IMR-90 (cell line): ENCODE data around the gene GYG2. TPM values are rescaled to one million over a fixed set of nuclear protein-coding genes. Genes with fewer than 3 reads are reported as not detected.

Experiments used
- ATAC-seq: fragments of 200-7000 bp; cut with Tn5 transposase; 2 replicates; pipeline ENCODE4 v1.9.1; 2020; ENCODE audit warnings: low read depth, mild to moderate bottlenecking, moderate library complexity
- BruUV-seq: library from RNA; stranded (reverse); fragments of 400-500 nt; replicated peaks from 2 replicates; lab custom pipeline; 2021; lab: Mats Ljungman, UMichigan
- CTCF ChIA-PET: fragments of 300-600 bp; formaldehyde crosslinking; extraction: SDS; loops from one replicate; lab custom pipeline; 2021; ENCODE audit warnings: antibody characterized with exemption; lab: Yijun Ruan, JAX
- POLR2A ChIA-PET: fragments of 300-600 bp; sonication (Branson Sonifier 250); formaldehyde crosslinking; loops from one replicate; lab custom pipeline; 2022; ENCODE audit warnings: antibody characterized with exemption; ENCODE audit not compliant: unreplicated experiment; lab: Charles Lee
- DNase-seq: peaks from one replicate; pipeline ENCODE4 v3.0.0; 2013
- H2AFZ ChIP-seq: replicated peaks from 2 replicates; pipeline ENCODE3; 2013; ENCODE audit warnings: low read length, mild to moderate bottlenecking; ENCODE audit not compliant: poor library complexity
- H2AK5ac ChIP-seq: 2 replicates; pipeline ENCODE4 v1.6.1; 2013; ENCODE audit warnings: low read depth, low read length, inconsistent platforms
- H2AK9ac ChIP-seq: replicated peaks from 2 replicates; pipeline ENCODE3; 2013; ENCODE audit warnings: mild to moderate bottlenecking, low read depth, low read length, moderate library complexity; ENCODE audit not compliant: poor library complexity
- H2BK120ac ChIP-seq: 2 replicates; pipeline ENCODE4 v1.6.1; 2013; ENCODE audit warnings: low read depth, low read length, inconsistent platforms
- H2BK15ac ChIP-seq: 3 replicates; pipeline ENCODE4 v1.6.1; 2013; ENCODE audit warnings: low read depth, low read length, inconsistent platforms
- H2BK20ac ChIP-seq: 2 replicates; pipeline ENCODE4 v1.6.1; 2013; ENCODE audit warnings: low read depth, mild to moderate bottlenecking, inconsistent platforms, low read length, moderate library complexity
- H2BK5ac ChIP-seq: 2 replicates; pipeline ENCODE4 v1.6.1; 2013; ENCODE audit warnings: mild to moderate bottlenecking, low read depth, low read length, inconsistent platforms; ENCODE audit not compliant: poor library complexity, severe bottlenecking
- H3K14ac ChIP-seq: replicated peaks from 2 replicates; pipeline ENCODE4 v1.6.1; 2013; ENCODE audit warnings: low read depth, low read length, inconsistent platforms
- H3K18ac ChIP-seq: 2 replicates; pipeline ENCODE4 v1.6.1; 2013; ENCODE audit warnings: low read depth, low read length, control low read depth
- H3K23ac ChIP-seq: 2 replicates; pipeline ENCODE4 v1.6.1; 2013; ENCODE audit warnings: low read depth, low read length, inconsistent platforms
- H3K27ac ChIP-seq: 2 replicates; pipeline ENCODE4 v1.5.1; 2013; ENCODE audit warnings: mild to moderate bottlenecking, control low read depth, low read length; ENCODE audit not compliant: insufficient read depth
- H3K27me3 ChIP-seq: 2 replicates; pipeline ENCODE4 v1.6.1; 2013; ENCODE audit warnings: low read length; ENCODE audit not compliant: control insufficient read depth, insufficient read depth
- H3K36me3 ChIP-seq: 2 replicates; pipeline ENCODE4 v1.6.1; 2013; ENCODE audit warnings: low read length, mixed read lengths; ENCODE audit not compliant: control insufficient read depth, insufficient read depth
- H3K4ac ChIP-seq: 2 replicates; pipeline ENCODE4 v1.6.1; 2013; ENCODE audit warnings: low read depth, low read length, inconsistent platforms
- H3K4me1 ChIP-seq: 2 replicates; pipeline ENCODE4 v1.6.1; 2013; ENCODE audit warnings: low read length, mixed read lengths; ENCODE audit not compliant: control insufficient read depth, insufficient read depth
- H3K4me2 ChIP-seq: 2 replicates; pipeline ENCODE4 v1.6.1; 2013; ENCODE audit warnings: low read depth, mild to moderate bottlenecking, control low read depth, low read length, moderate library complexity
- H3K4me3 ChIP-seq: 2 replicates; pipeline ENCODE4 v1.5.1; 2013; ENCODE audit warnings: low read depth, mild to moderate bottlenecking, control low read depth, low read length, moderate library complexity; ENCODE audit not compliant: insufficient read depth
- H3K56ac ChIP-seq: 2 replicates; pipeline ENCODE4 v1.6.1; 2013; ENCODE audit warnings: low read length, inconsistent platforms; ENCODE audit not compliant: insufficient read depth; ENCODE audit errors: extremely low read depth
- H3K79me1 ChIP-seq, 2 experiments: 2 replicates each; pipeline ENCODE4 v1.6.1; 2013; ENCODE audit warnings: low read length in 2 of 2, inconsistent platforms in 1 of 2, low read depth in 1 of 2
- H3K9ac ChIP-seq: 2 replicates; pipeline ENCODE4 v1.6.1; 2013; ENCODE audit warnings: low read depth, low read length, control low read depth
- H3K9me1 ChIP-seq: 2 replicates; pipeline ENCODE4 v1.6.1; 2013; ENCODE audit warnings: low read length, inconsistent platforms; ENCODE audit not compliant: insufficient read depth
- H3K9me3 ChIP-seq: 2 replicates; pipeline ENCODE4 v1.6.1; 2013; ENCODE audit warnings: low read length; ENCODE audit not compliant: control insufficient read depth, insufficient read depth
- H4K20me1 ChIP-seq: 2 replicates; pipeline ENCODE4 v1.6.1; 2013; ENCODE audit warnings: low read length, inconsistent platforms; ENCODE audit not compliant: insufficient read depth
- H4K5ac ChIP-seq: 2 replicates; pipeline ENCODE4 v1.6.1; 2013; ENCODE audit warnings: mild to moderate bottlenecking, low read depth, low read length, control low read depth
- H4K8ac ChIP-seq, 2 experiments: 2 replicates each; pipeline ENCODE4 v1.6.1; 2013; ENCODE audit warnings: low read depth in 2 of 2, low read length in 2 of 2, control low read depth in 1 of 2, inconsistent platforms in 1 of 2
- H4K91ac ChIP-seq: 2 replicates; pipeline ENCODE4 v1.6.1; 2013; ENCODE audit warnings: low read depth, low read length, inconsistent platforms; ENCODE audit not compliant: insufficient read depth
- BHLHE40 ChIP-seq: fragments of 150-350 bp; IDR thresholded peaks from 2 replicates; pipeline ENCODE4 v1.6.1; 2016; ENCODE audit warnings: mild to moderate bottlenecking, low read depth, low read length
- CEBPB ChIP-seq: IDR thresholded peaks from 2 replicates; pipeline ENCODE4 v1.6.1; 2012; ENCODE audit warnings: low read depth, low read length, improper control_type of control experiment
- CHD1 ChIP-seq: IDR thresholded peaks from 2 replicates; pipeline ENCODE4 v1.6.1; 2012; ENCODE audit warnings: low read depth, low read length, improper control_type of control experiment
- CTCF ChIP-seq: conservative IDR thresholded peaks from 2 replicates; pipeline ENCODE4 v1.5.1; 2012; ENCODE audit warnings: mild to moderate bottlenecking, low read depth, low read length, improper control_type of control experiment
- ELK1 ChIP-seq: fragments of 150-350 bp; IDR thresholded peaks from 2 replicates; pipeline ENCODE4 v1.6.1; 2016; ENCODE audit warnings: low read depth, mild to moderate bottlenecking, low read length, moderate library complexity, borderline replicate concordance
- FOS ChIP-seq: fragments of 150-350 bp; IDR thresholded peaks from 2 replicates; pipeline ENCODE4 v1.6.1; 2016; ENCODE audit warnings: low read depth, low read length
- MAFK ChIP-seq: IDR thresholded peaks from 2 replicates; pipeline ENCODE4 v1.6.1; 2012; ENCODE audit warnings: low read depth, low read length, improper control_type of control experiment
- MAZ ChIP-seq: IDR thresholded peaks from 2 replicates; pipeline ENCODE4 v1.6.1; 2012; ENCODE audit warnings: low read depth, mild to moderate bottlenecking, low read length, improper control_type of control experiment, moderate library complexity, borderline replicate concordance
- MXI1 ChIP-seq: IDR thresholded peaks from 2 replicates; pipeline ENCODE4 v1.6.1; 2012; ENCODE audit warnings: low read depth, mild to moderate bottlenecking, low read length, moderate library complexity, borderline replicate concordance
- NFE2L2 ChIP-seq: fragments of 150-350 bp; IDR thresholded peaks from 2 replicates; pipeline ENCODE4 v1.6.1; 2016; ENCODE audit warnings: low read depth, mild to moderate bottlenecking, low read length
- POLR2A ChIP-seq: IDR thresholded peaks from 2 replicates; pipeline ENCODE4 v1.6.1; 2012; ENCODE audit warnings: mild to moderate bottlenecking, low read depth, low read length
- RAD21 ChIP-seq: IDR thresholded peaks from 2 replicates; pipeline ENCODE4 v1.6.1; 2012; ENCODE audit warnings: low read length, improper control_type of control experiment
- RCOR1 ChIP-seq: IDR thresholded peaks from 2 replicates; pipeline ENCODE4 v1.6.1; 2012; ENCODE audit warnings: mild to moderate bottlenecking, low read length, improper control_type of control experiment; ENCODE audit not compliant: insufficient replicate concordance
- RFX5 ChIP-seq: IDR thresholded peaks from 2 replicates; pipeline ENCODE4 v1.8.0; 2012; ENCODE audit warnings: low read depth, mild to moderate bottlenecking, low read length, moderate library complexity
- SMC3 ChIP-seq: fragments of 150-350 bp; IDR thresholded peaks from 2 replicates; pipeline ENCODE4 v1.6.1; 2016; ENCODE audit warnings: low read depth, mild to moderate bottlenecking, antibody characterized with exemption, low read length, moderate library complexity
- USF2 ChIP-seq: fragments of 150-350 bp; IDR thresholded peaks from 2 replicates; pipeline ENCODE4 v1.6.1; 2017; ENCODE audit warnings: mild to moderate bottlenecking, antibody characterized with exemption, low read length, low read depth
- WGBS, 2 experiments: methylation state at CpG; one replicate each; pipeline versions ENCODE4 v1.1.5 to v1.1.7; 2013; ENCODE audit warnings: missing lambda C conversion rate in 2 of 2; ENCODE audit not compliant: insufficient read length in 1 of 2; ENCODE audit errors: extremely low coverage in 2 of 2; 5-methylcytosine and 5-hydroxymethylcytosine counted together
- dilution Hi-C: fragments of 300-500 bp; cut with HindIII; formaldehyde crosslinking; loops from one replicate; pipeline ENCODE4 v1.14.3; 2018; ENCODE audit warnings: low sequenced_read_pairs; ENCODE audit not compliant: unreplicated experiment
- in situ Hi-C: fragments of 300-500 bp; cut with MboI; formaldehyde crosslinking; loops from 3 replicates; pipeline ENCODE4 v1.14.3; 2019; ENCODE audit warnings: low sequenced_read_pairs, inconsistent platforms, mixed read lengths
- intact Hi-C: fragments of 100-400 bp; cut with micrococcal nuclease; formaldehyde crosslinking; loops from 2 replicates; pipeline ENCODE4 v1.10.0; 2022
- polyA plus RNA-seq, 3 experiments: library from polyadenylated mRNA; depleted of rRNA; stranded (reverse); fragments of >200 nt; gene quantifications; 2 replicates each; pipeline ENCODE4 v1.2.3, GENCODE V29; 2012; ENCODE audit warnings: low replicate concordance in 1 of 3
- total RNA-seq: library from RNA; depleted of rRNA; stranded (reverse); fragments of >200 nt; gene quantifications from 2 replicates; pipeline ENCODE4 v1.2.3, GENCODE V29; 2012

The GYG2 gene
- total and polyA plus RNA-seq, 2 of the 4 experiments (the other 2 are of a cell fraction): 9.6 to 13.1 TPM

- Histone ChIP-seq H2BK120ac (no peak overlapping the region), H4K5ac (no peak overlapping the region), H3K9me1 (no peaks in the 10 kb centered on the region), H3K18ac (no peak overlapping the region), H3K23ac (no peak overlapping the region), H3K56ac (no peak overlapping the region), H2BK20ac (no peak overlapping the region), H3K4me1 (no peaks in the 10 kb centered on the region), H3K4ac (no peak overlapping the region), H2AK9ac (no peak overlapping the region), H3K27me3 (no peaks in the 10 kb centered on the region), H3K36me3 (peaks cover 4% of the 10 kb centered on the region; the same call in 1 of the 2 replicates), H3K79me1 (no peaks in the 10 kb centered on the region), H3K4me3 (no peak overlapping the region), H3K14ac (no peak overlapping the region), H4K20me1 (no peaks in the 10 kb centered on the region), H2AFZ (no peak overlapping the region), H3K9me3 (peaks cover 15% of the 10 kb centered on the region), H4K8ac (no peak overlapping the region), H3K4me2 (no peak overlapping the region), H2BK15ac (no peak overlapping the region), H4K91ac (no peak overlapping the region), H2AK5ac (no peak overlapping the region), H3K27ac (no peak overlapping the region), H2BK5ac (no peak overlapping the region), H3K9ac (no peak overlapping the region)
- DNase-seq (no peak), ATAC-seq (no peak)
- dilution Hi-C loops (no loop called here), in situ Hi-C loops (no loop called here), intact Hi-C loops (no loop called here)
- TF ChIP-seq RCOR1: no peak
- TF ChIP-seq NFE2L2: no peak
- TF ChIP-seq CHD1: no peak
- no peak for TF ChIP-seq ELK1
- TF ChIP-seq MAFK: no peak
- TF ChIP-seq RFX5: no peak
- TF ChIP-seq BHLHE40: no peak
- no peak for TF ChIP-seq SMC3
- no peak for TF ChIP-seq CTCF
- no peak for TF ChIP-seq CEBPB
- TF ChIP-seq USF2: no peak
- no peak for TF ChIP-seq MAZ
- no peak for TF ChIP-seq RAD21
- no peak for TF ChIP-seq MXI1
- no peak for TF ChIP-seq FOS
- no peak for TF ChIP-seq POLR2A
- POLR2A ChIA-PET: no interaction called here
- BruUV-seq: no TSS peak
- CTCF ChIA-PET: no interaction called here
- WGBS, 2 experiments: 84% methylated on average over 7 of the region's 27 CpGs; no CpG with 5 or more reads in 1 of the 2 experiments
Measured at GRCh38 chrX:2907295-2907694, 78.6 kb downstream of the GYG2 start.
